HG03103 (cell line): ENCODE data around the gene TEKT2.

Experiments used
- ATAC-seq: cut with Tn5 transposase; IDR thresholded peaks from one replicate; pipeline ENCODE4 v1.9.1; 2021; ENCODE audit warnings: low read depth; ENCODE audit not compliant: unreplicated experiment

Gene TEKT2

GRCh38 chr1:36086529-36087232, 2.8 kb downstream of the TEKT2 start:
- no peak for ATAC-seq

- no peak for ATAC-seq
Measured at GRCh38 chr1:36087233-36088123, 3.6 kb downstream of the TEKT2 start.

GRCh38 chr1:36088265-36088576, 4.3 kb downstream of the TEKT2 start:
- ATAC-seq = peak; percentile 19

GRCh38 chr1:36088577-36089392, 4.9 kb downstream of the TEKT2 start, which contains the start of gene ADPRS:
TSS of gene ADPRS (plus strand) at chr1:36088892. CDS start at chr1:36088905, 13 bp downstream.
- peak; percentile 80 for ATAC-seq

GRCh38 chr1:36089393-36090121, 5.7 kb downstream of the TEKT2 start:
- no peak for ATAC-seq

GRCh38 chr1:36091141-36091540, 7.2 kb downstream of the TEKT2 start:
- ATAC-seq = no peak

- ATAC-seq = no peak
Measured at GRCh38 chr1:36091698-36092097, 7.8 kb downstream of the TEKT2 start.

GRCh38 chr1:36092166-36092797, 8.4 kb downstream of the TEKT2 start:
- no peak for ATAC-seq

- no peak for ATAC-seq
Measured at GRCh38 chr1:36092798-36093185, 8.9 kb downstream of the TEKT2 start.

- ATAC-seq = no peak
Measured at GRCh38 chr1:36093226-36093625, 9.3 kb downstream of the TEKT2 start.

- no peak for ATAC-seq
Measured at GRCh38 chr1:36093929-36094328, 10.0 kb downstream of the TEKT2 start.

GRCh38 chr1:36094621-36095061, 10.7 kb downstream of the TEKT2 start:
- no peak for ATAC-seq

GRCh38 chr1:36095760-36096405, 12.0 kb downstream of the TEKT2 start:
- ATAC-seq = no peak

- ATAC-seq = no peak
Measured at GRCh38 chr1:36096500-36097432, 12.9 kb downstream of the TEKT2 start.

- no peak for ATAC-seq
Measured at GRCh38 chr1:36097693-36098585, 14.0 kb downstream of the TEKT2 start.

GRCh38 chr1:36098650-36099365, 14.9 kb downstream of the TEKT2 start:
- ATAC-seq = no peak
